ENCODE data around the gene LDHB. TPM values are rescaled to one million over a fixed set of nuclear protein-coding genes. Genes with fewer than 3 reads are reported as not detected.
"Not testable (repeated sequence)": the region's sequence is repeated elsewhere in the genome, so short reads cannot be mapped to it uniquely, and the experiment has no call there.

The LDHB gene
- total RNA-seq, 1 donor from 2014 or later, result 532 TPM

DNA sequence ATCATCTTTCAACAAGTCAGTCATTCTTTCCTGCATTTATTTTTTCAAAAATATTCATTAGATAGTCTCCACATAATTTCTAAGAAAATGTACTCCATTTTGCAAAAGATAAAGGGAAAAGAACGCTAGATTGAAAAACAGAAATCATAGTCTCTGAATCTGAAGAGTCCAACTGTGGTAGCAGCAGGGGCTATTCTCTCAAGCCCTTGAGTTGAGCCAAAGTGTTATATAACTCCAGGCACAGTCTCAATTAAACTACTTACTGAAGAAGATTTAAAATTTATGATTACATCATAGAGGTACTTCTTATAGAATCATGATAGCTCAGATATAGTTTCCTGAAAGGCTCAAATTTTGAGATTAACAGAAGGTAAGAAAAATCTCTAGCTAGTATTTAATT, 5.8 kb downstream of the LDHB start:
- Mint-ChIP-seq H3K27ac (ENCODE audit: unreplicated experiment) (no peak overlapping the region), H3K4me3 (ENCODE audit: unreplicated experiment) (no peak overlapping the region), H3K9me3 (ENCODE audit: low read depth) (no peaks in the 10 kb centered on the region), H3K27me3 (ENCODE audit: low read depth) (no peaks in the 10 kb centered on the region), H3K36me3 (ENCODE audit: low read depth) (peaks cover 39% of the 10 kb centered on the region), H3K4me1 (ENCODE audit: low read depth) (peaks cover 57% of the 10 kb centered on the region)
- no peak for DNase-seq (ENCODE audit: low spot score)
- TF ChIP-seq, protein P1, sequence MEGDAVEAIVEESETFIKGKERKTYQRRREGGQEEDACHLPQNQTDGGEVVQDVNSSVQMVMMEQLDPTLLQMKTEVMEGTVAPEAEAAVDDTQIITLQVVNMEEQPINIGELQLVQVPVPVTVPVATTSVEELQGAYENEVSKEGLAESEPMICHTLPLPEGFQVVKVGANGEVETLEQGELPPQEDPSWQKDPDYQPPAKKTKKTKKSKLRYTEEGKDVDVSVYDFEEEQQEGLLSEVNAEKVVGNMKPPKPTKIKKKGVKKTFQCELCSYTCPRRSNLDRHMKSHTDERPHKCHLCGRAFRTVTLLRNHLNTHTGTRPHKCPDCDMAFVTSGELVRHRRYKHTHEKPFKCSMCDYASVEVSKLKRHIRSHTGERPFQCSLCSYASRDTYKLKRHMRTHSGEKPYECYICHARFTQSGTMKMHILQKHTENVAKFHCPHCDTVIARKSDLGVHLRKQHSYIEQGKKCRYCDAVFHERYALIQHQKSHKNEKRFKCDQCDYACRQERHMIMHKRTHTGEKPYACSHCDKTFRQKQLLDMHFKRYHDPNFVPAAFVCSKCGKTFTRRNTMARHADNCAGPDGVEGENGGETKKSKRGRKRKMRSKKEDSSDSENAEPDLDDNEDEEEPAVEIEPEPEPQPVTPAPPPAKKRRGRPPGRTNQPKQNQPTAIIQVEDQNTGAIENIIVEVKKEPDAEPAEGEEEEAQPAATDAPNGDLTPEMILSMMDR (IDR thresholded peaks at IDR 0.05), result no peak

DNA sequence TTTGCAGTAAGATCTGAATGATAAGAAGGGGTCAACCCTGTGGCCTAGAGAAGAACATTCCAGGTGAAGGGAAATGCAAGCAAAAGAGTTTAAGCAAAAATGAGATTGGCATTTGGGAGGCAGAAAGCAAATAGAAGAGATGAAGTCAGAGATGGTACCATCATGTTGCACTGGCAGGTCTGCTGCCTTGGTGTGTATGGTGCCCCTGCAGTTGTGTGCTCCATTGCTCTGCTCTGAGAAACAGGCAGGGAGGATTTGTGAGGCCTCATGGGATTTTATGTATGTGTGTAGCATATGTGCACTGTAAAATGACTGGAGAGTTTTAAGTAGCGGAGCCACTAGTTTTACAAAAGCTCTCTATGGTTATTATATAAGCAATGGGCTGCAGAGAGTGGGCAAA, 6.6 kb downstream of the LDHB start:
- Mint-ChIP-seq H3K4me1 (ENCODE audit: low read depth) (peaks cover 53% of the 10 kb centered on the region), H3K4me3 (ENCODE audit: unreplicated experiment) (no peak overlapping the region), H3K36me3 (ENCODE audit: low read depth) (peaks cover 39% of the 10 kb centered on the region), H3K27ac (ENCODE audit: unreplicated experiment) (no peak overlapping the region), H3K9me3 (ENCODE audit: low read depth) (no peaks in the 10 kb centered on the region), H3K27me3 (ENCODE audit: low read depth) (no peaks in the 10 kb centered on the region)
- DNase-seq (ENCODE audit: low spot score), result no peak
- TF ChIP-seq, protein P1 (IDR thresholded peaks at IDR 0.05), result no peak

DNA sequence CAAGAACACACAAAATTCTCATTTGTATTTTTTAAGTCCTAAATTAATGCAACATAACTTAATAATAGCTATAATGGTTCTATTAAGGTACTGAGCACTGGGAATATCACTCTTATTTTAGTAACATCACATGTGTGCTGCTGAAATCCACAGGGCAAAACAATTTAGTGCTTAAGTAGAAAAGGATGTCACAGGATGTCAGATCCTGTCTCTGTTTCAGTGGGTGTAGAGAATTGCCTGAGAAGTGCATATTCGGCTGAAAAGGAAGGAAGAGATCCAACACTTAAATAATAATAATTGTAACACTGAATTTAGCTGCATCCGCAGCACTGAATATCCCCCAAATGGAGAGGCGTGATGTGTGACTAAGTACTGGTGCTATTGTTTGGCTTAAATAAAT, 8.6 kb downstream of the LDHB start:
- Mint-ChIP-seq H3K4me3 (ENCODE audit: unreplicated experiment) (no peak overlapping the region), H3K4me1 (ENCODE audit: low read depth) (peaks cover 44% of the 10 kb centered on the region), H3K9me3 (ENCODE audit: low read depth) (no peaks in the 10 kb centered on the region), H3K36me3 (ENCODE audit: low read depth) (peaks cover 51% of the 10 kb centered on the region), H3K27me3 (ENCODE audit: low read depth) (no peaks in the 10 kb centered on the region), H3K27ac (ENCODE audit: unreplicated experiment) (no peak overlapping the region)
- TF ChIP-seq, protein P1 (IDR thresholded peaks at IDR 0.05), result no peak
- DNase-seq (ENCODE audit: low spot score), result no peak

DNA sequence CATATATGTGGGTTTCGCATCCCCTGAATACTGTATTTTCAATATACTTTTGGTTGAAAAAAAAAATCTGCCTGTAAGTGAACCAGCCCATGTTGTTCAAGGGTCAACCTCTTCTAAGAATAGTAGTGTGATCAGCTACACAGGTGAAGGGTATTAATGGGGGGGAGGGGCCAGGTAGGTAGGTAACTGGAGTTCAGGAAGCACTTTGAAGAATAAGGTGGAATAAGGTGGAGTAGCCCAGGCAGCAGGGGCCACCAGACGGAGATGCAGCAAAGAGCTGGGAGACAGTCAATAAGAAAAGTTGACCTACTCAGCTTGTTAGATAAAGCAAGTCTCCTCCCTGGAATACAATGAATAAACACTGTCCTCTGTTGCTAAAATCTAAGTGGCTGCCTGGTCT, 9.3 kb downstream of the LDHB start:
- H3K4me1 Mint-ChIP-seq (ENCODE audit: low read depth), result peaks cover 45% of the 10 kb centered on the region
- peaks cover 52% of the 10 kb centered on the region for H3K36me3 Mint-ChIP-seq (ENCODE audit: low read depth)
- H3K9me3 Mint-ChIP-seq (ENCODE audit: low read depth), result no peaks in the 10 kb centered on the region
- no peaks in the 10 kb centered on the region for H3K27me3 Mint-ChIP-seq (ENCODE audit: low read depth)
- no peak overlapping the region for H3K4me3 Mint-ChIP-seq (ENCODE audit: unreplicated experiment)
- DNase-seq (ENCODE audit: low spot score), result no peak
- TF ChIP-seq, protein P1 (IDR thresholded peaks at IDR 0.05), result no peak
- H3K27ac Mint-ChIP-seq (ENCODE audit: unreplicated experiment), result no peak overlapping the region

DNA sequence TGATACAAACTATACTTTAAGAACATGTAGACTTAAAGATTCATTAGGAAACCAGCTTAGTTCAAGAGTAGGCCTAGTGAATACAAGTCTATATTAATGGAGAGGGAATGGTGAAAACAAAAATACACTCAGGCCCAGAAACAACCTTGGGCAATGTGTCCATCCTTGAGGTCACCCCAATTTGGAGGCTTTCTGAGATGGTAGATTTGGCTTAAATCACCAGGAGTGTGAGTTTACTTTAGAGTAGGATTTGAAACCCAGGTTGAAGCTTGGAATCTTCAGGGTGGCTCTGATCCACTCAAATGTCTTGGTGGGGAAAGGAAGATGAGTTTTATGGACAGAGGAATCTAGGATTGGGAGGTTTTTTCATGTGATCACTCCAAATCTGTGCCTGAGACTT, 10.5 kb downstream of the LDHB start:
- Mint-ChIP-seq H3K4me3 (ENCODE audit: unreplicated experiment) (no peak overlapping the region), H3K27ac (ENCODE audit: unreplicated experiment) (peak overlapping the region; percentile 32), H3K27me3 (ENCODE audit: low read depth) (no peaks in the 10 kb centered on the region)

DNA sequence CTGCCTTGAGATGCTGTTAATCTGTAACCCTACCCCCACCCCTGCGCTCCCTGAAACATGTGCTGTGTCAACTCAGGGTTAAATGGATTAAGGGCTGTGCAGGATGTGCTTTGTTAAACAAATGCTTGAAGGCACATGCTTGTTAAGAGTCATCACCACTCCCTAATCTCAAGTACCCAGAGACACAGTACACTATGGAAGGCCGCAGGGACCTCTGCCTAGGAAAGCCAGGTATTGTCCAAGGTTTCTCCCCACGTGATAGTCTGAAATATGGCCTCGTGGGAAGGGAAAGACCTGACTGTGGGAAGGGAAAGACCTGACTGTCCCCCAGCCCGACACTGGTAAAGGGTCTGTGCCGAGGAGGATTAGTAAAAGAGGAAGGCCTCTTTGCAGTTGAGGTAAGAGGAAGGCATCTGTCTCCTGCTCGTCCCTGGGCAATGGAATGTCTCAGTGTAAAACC, 12.6 kb downstream of the LDHB start:
- peaks cover 45% of the 10 kb centered on the region for H3K36me3 Mint-ChIP-seq (ENCODE audit: low read depth)
- not testable (repeated sequence) for DNase-seq (ENCODE audit: low spot score); H3K9me3 Mint-ChIP-seq (ENCODE audit: low read depth); H3K27me3 Mint-ChIP-seq (ENCODE audit: low read depth); H3K4me3 Mint-ChIP-seq (ENCODE audit: unreplicated experiment)
- peaks cover 36% of the 10 kb centered on the region for H3K4me1 Mint-ChIP-seq (ENCODE audit: low read depth)
- H3K27ac Mint-ChIP-seq (ENCODE audit: unreplicated experiment), result peak overlapping the region; percentile 41

More for the DNA sequence above, 10.5 kb downstream of the LDHB start:
- Mint-ChIP-seq H3K4me1 (ENCODE audit: low read depth) (peaks cover 39% of the 10 kb centered on the region), H3K9me3 (ENCODE audit: low read depth) (no peaks in the 10 kb centered on the region), H3K36me3 (ENCODE audit: low read depth) (peaks cover 48% of the 10 kb centered on the region)
- DNase-seq (ENCODE audit: low spot score), result no peak
- TF ChIP-seq, protein P1 (IDR thresholded peaks at IDR 0.05), result no peak
